Tibial nerve (tissue), 3 donors: ENCODE results near the gene KIF7.

Experiments used
- POLR2A ChIP-seq, 2 donors: fragments of 450-650 bp; IDR thresholded peaks; one replicate each; pipeline ENCODE4 v1.6.1; 2017; ENCODE audit warnings: antibody characterized with exemption in 2 of 2, mild to moderate bottlenecking in 2 of 2, moderate library complexity in 2 of 2
- TF ChIP-seq, protein P1 (sequence below), 5 experiments: fragments of 200-600 bp in 3 of 5; fragments of 450-650 bp in 2 of 5; sonication (generic) in 3 of 5; IDR thresholded peaks; one replicate each; pipeline ENCODE4 v1.5.1; 2016 to 2019; ENCODE audit warnings: antibody characterized with exemption in 5 of 5, mild to moderate bottlenecking in 3 of 5, moderate library complexity in 2 of 5

GRCh38 chr15:89657686-89658200, 2.5 kb upstream of the KIF7 start:
- TF ChIP-seq, protein P1, sequence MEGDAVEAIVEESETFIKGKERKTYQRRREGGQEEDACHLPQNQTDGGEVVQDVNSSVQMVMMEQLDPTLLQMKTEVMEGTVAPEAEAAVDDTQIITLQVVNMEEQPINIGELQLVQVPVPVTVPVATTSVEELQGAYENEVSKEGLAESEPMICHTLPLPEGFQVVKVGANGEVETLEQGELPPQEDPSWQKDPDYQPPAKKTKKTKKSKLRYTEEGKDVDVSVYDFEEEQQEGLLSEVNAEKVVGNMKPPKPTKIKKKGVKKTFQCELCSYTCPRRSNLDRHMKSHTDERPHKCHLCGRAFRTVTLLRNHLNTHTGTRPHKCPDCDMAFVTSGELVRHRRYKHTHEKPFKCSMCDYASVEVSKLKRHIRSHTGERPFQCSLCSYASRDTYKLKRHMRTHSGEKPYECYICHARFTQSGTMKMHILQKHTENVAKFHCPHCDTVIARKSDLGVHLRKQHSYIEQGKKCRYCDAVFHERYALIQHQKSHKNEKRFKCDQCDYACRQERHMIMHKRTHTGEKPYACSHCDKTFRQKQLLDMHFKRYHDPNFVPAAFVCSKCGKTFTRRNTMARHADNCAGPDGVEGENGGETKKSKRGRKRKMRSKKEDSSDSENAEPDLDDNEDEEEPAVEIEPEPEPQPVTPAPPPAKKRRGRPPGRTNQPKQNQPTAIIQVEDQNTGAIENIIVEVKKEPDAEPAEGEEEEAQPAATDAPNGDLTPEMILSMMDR (IDR thresholded peaks at IDR 0.05), result no peak
- no peak for TF ChIP-seq POLR2A (IDR thresholded peaks at IDR 0.05)
